HEK293T (cell line): ENCODE data around the gene ZDHHC8.

Experiments
- ARNT ChIP-seq: fragments of 450-650 bp; IDR thresholded peaks from 2 replicates; pipeline ENCODE4 v1.6.1; 2017; ENCODE audit warnings: mild to moderate bottlenecking
- BHLHE40 ChIP-seq: fragments of 450-650 bp; IDR thresholded peaks from 2 replicates; pipeline ENCODE4 v1.6.1; 2016; ENCODE audit warnings: mild to moderate bottlenecking, moderate library complexity, borderline replicate concordance
- CTBP1 ChIP-seq: fragments of 450-650 bp; IDR thresholded peaks from 2 replicates; pipeline ENCODE4 v1.6.1; 2016; ENCODE audit warnings: borderline replicate concordance
- ELF4 ChIP-seq: fragments of 450-650 bp; IDR thresholded peaks from 2 replicates; pipeline ENCODE4 v1.6.1; 2017; ENCODE audit warnings: antibody characterized with exemption
- FOXA1 ChIP-seq: fragments of 450-650 bp; IDR thresholded peaks from 2 replicates; pipeline ENCODE4 v1.6.1; 2016; ENCODE audit warnings: mild to moderate bottlenecking
- FOXK2 ChIP-seq: fragments of 450-650 bp; IDR thresholded peaks from 2 replicates; pipeline ENCODE4 v1.6.1; 2016; ENCODE audit warnings: mild to moderate bottlenecking
- FOXM1 ChIP-seq: fragments of 450-650 bp; IDR thresholded peaks from 2 replicates; pipeline ENCODE4 v1.6.1; 2017; ENCODE audit warnings: mild to moderate bottlenecking, borderline replicate concordance
- L3MBTL2 ChIP-seq: fragments of 450-650 bp; conservative IDR thresholded peaks from 2 replicates; pipeline ENCODE4 v1.6.1; 2016; ENCODE audit warnings: mild to moderate bottlenecking
- LEF1 ChIP-seq: fragments of 450-650 bp; IDR thresholded peaks from 2 replicates; pipeline ENCODE4 v1.6.1; 2017; ENCODE audit warnings: mild to moderate bottlenecking, borderline replicate concordance
- NFRKB ChIP-seq: fragments of 450-650 bp; IDR thresholded peaks from 2 replicates; pipeline ENCODE4 v1.6.1; 2016; ENCODE audit warnings: mild to moderate bottlenecking, moderate library complexity
- PKNOX1 ChIP-seq: fragments of 450-650 bp; IDR thresholded peaks from 2 replicates; pipeline ENCODE4 v1.6.1; 2016
- SP1 ChIP-seq: fragments of 450-650 bp; IDR thresholded peaks from 2 replicates; pipeline ENCODE4 v1.6.1; 2017
- TARDBP ChIP-seq: fragments of 450-650 bp; IDR thresholded peaks from 2 replicates; pipeline ENCODE4 v1.6.1; 2016

- no peak for TF ChIP-seq SP1
- no peak for TF ChIP-seq FOXM1
- no peak for TF ChIP-seq TARDBP
- no peak for TF ChIP-seq ELF4
- TF ChIP-seq ARNT, result no peak
- no peak for TF ChIP-seq FOXK2
- TF ChIP-seq NFRKB, result no peak
- TF ChIP-seq PKNOX1, result no peak
- TF ChIP-seq CTBP1, result no peak
- no peak for TF ChIP-seq FOXA1
- no peak for TF ChIP-seq LEF1
- TF ChIP-seq L3MBTL2, result no peak
- TF ChIP-seq BHLHE40, result no peak
These were observed 35.1 kb downstream of the ZDHHC8 start for GRCh38 chr22:20166703-20167102.
